ENCODE results near the gene CNKSR2.

DNA sequence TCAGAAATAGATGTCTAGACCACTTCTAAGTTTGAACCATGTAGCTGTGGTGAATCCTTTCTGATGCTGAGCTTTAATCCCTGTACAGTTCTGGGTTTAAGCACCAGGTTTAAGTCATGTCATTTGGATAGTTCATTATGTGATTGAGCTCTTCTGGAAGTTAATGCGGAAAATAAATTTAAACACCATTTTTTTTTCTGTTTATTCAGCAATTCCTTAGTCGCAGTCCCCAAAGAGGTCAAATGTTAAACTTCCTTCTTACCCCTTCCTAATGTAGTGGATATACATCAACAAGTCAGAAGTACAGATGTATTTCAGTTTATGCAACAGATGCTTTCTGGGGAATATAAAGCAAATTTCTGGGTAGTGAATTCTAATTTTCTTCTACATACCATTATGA lies 52.9 kb downstream of the CNKSR2 start:
- no peak for TF ChIP-seq POLR2A (IDR thresholded peaks at IDR 0.05)
- TF ChIP-seq, protein P1, sequence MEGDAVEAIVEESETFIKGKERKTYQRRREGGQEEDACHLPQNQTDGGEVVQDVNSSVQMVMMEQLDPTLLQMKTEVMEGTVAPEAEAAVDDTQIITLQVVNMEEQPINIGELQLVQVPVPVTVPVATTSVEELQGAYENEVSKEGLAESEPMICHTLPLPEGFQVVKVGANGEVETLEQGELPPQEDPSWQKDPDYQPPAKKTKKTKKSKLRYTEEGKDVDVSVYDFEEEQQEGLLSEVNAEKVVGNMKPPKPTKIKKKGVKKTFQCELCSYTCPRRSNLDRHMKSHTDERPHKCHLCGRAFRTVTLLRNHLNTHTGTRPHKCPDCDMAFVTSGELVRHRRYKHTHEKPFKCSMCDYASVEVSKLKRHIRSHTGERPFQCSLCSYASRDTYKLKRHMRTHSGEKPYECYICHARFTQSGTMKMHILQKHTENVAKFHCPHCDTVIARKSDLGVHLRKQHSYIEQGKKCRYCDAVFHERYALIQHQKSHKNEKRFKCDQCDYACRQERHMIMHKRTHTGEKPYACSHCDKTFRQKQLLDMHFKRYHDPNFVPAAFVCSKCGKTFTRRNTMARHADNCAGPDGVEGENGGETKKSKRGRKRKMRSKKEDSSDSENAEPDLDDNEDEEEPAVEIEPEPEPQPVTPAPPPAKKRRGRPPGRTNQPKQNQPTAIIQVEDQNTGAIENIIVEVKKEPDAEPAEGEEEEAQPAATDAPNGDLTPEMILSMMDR (IDR thresholded peaks at IDR 0.05): no peak

All from lower leg skin (tissue), 3 donors.